Dendritic cell treated with granulocyte-macrophage colony-stimulating factor and Interleukin-4, amounts not matched to agents 40 ng/mL and 50 ng/mL, for 4 days (primary cell): ENCODE results near the gene NCOA3.

Experiments
- H3K27ac Mint-ChIP-seq: one replicate; pipeline ENCODE4 v1.8.0; 2022; ENCODE audit warnings: mild to moderate bottlenecking, mixed read lengths
- H3K27me3 Mint-ChIP-seq: one replicate; pipeline ENCODE4 v1.8.0; 2022; ENCODE audit warnings: mild to moderate bottlenecking, mixed read lengths
- H3K36me3 Mint-ChIP-seq: one replicate; pipeline ENCODE4 v1.8.0; 2022; ENCODE audit warnings: low read depth, mixed read lengths
- H3K4me1 Mint-ChIP-seq: one replicate; pipeline ENCODE4 v1.8.0; 2022; ENCODE audit warnings: low read depth, mixed read lengths
- H3K4me3 Mint-ChIP-seq: one replicate; pipeline ENCODE4 v1.8.0; 2022; ENCODE audit warnings: mild to moderate bottlenecking, moderate library complexity, mixed read lengths
- H3K9me3 Mint-ChIP-seq: one replicate; pipeline ENCODE4 v1.8.0; 2022; ENCODE audit warnings: mixed read lengths
- intact Hi-C: fragments of 100-400 bp; cut with micrococcal nuclease; formaldehyde crosslinking; loops from one replicate; pipeline ENCODE4 v1.15.0; 2022

Gene NCOA3

GRCh38 chr20:47527004-47527800, 25.5 kb downstream of the NCOA3 start:
- no peaks in the 10 kb centered on the region for H3K27me3 Mint-ChIP-seq
- peaks cover 41% of the 10 kb centered on the region for H3K4me1 Mint-ChIP-seq
- peaks cover 35% of the 10 kb centered on the region for H3K36me3 Mint-ChIP-seq
- intact Hi-C loops, result no loop called here
- H3K27ac Mint-ChIP-seq, result no peak overlapping the region
- no peaks in the 10 kb centered on the region for H3K9me3 Mint-ChIP-seq
- no peak overlapping the region for H3K4me3 Mint-ChIP-seq

- Mint-ChIP-seq H3K27me3 (no peaks in the 10 kb centered on the region), H3K36me3 (peaks cover 44% of the 10 kb centered on the region), H3K9me3 (no peaks in the 10 kb centered on the region), H3K4me3 (no peak overlapping the region), H3K27ac (no peak overlapping the region), H3K4me1 (peaks cover 23% of the 10 kb centered on the region)
- intact Hi-C loops, result no loop called here
Observed at GRCh38 chr20:47529840-47530239, 28.2 kb downstream of the NCOA3 start.

DNA sequence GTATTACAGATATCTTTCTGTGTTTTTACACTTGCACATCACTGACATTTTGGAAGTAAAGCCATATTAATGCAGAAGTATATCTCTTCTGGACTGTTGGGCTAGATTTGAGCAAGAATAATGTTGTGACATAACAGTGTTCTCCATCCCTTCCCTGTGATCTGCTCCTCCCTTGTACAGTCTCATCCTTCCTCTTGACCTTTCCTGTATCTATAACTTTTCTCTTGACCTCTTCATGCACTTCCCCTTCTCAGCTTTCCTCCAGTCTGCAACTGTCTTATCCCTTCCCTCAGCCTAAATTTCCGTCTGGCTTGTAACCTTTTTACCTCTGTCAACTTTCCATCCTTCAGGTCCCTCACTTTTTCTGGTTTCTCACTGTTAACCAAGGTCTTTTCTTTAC, 29.8 kb downstream of the NCOA3 start:
- no peak overlapping the region for H3K4me3 Mint-ChIP-seq
- H3K4me1 Mint-ChIP-seq, result peaks cover 23% of the 10 kb centered on the region
- intact Hi-C loops, result no loop called here
- H3K27ac Mint-ChIP-seq, result no peak overlapping the region
- no peaks in the 10 kb centered on the region for H3K27me3 Mint-ChIP-seq
- peaks cover 50% of the 10 kb centered on the region for H3K36me3 Mint-ChIP-seq
- H3K9me3 Mint-ChIP-seq, result no peaks in the 10 kb centered on the region

- Mint-ChIP-seq H3K4me3 (no peak overlapping the region), H3K36me3 (peaks cover 45% of the 10 kb centered on the region), H3K4me1 (peaks cover 23% of the 10 kb centered on the region), H3K9me3 (no peaks in the 10 kb centered on the region), H3K27me3 (no peaks in the 10 kb centered on the region), H3K27ac (no peak overlapping the region)
- intact Hi-C loops, result no loop called here
Observed at GRCh38 chr20:47532002-47532401, 30.3 kb downstream of the NCOA3 start.

GRCh38 chr20:47533518-47534062, 31.9 kb downstream of the NCOA3 start:
- peaks cover 18% of the 10 kb centered on the region for H3K4me1 Mint-ChIP-seq
- H3K9me3 Mint-ChIP-seq, result no peaks in the 10 kb centered on the region
- no peak overlapping the region for H3K4me3 Mint-ChIP-seq
- no peaks in the 10 kb centered on the region for H3K27me3 Mint-ChIP-seq
- H3K36me3 Mint-ChIP-seq, result peaks cover 41% of the 10 kb centered on the region
- intact Hi-C loops, result no loop called here
- H3K27ac Mint-ChIP-seq, result no peak overlapping the region

DNA sequence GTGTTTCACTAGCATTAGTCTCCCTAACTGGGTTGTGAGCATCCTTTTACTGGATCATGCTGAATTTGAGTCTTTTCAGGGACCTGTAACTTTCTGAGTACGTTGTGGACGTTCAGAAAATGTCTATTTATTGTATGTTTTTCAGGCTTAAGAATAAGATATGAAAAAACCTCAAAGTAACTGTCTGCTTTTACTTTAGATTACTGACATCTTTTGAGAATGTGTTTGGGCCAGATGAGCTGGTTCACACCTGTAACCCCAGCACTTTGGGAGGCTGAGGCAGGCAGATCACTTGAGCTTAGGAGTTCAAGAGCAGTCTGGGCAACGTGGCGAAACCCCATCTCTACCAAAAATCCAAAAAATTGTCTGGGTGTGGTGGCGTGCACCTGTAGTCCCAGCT, 32.7 kb downstream of the NCOA3 start:
- Mint-ChIP-seq H3K36me3 (peaks cover 41% of the 10 kb centered on the region), H3K4me1 (peaks cover 25% of the 10 kb centered on the region), H3K27ac (no peak overlapping the region), H3K4me3 (no peak overlapping the region), H3K27me3 (no peaks in the 10 kb centered on the region), H3K9me3 (no peaks in the 10 kb centered on the region)
- intact Hi-C loops, result no loop called here

- Mint-ChIP-seq H3K4me1 (peaks cover 27% of the 10 kb centered on the region), H3K4me3 (no peak overlapping the region), H3K9me3 (no peaks in the 10 kb centered on the region), H3K36me3 (peaks cover 41% of the 10 kb centered on the region), H3K27me3 (no peaks in the 10 kb centered on the region), H3K27ac (no peak overlapping the region)
- intact Hi-C loops, result no loop called here
Observed at GRCh38 chr20:47535088-47535487, 33.4 kb downstream of the NCOA3 start.

- H3K36me3 Mint-ChIP-seq, result peaks cover 40% of the 10 kb centered on the region
- H3K9me3 Mint-ChIP-seq, result no peaks in the 10 kb centered on the region
- intact Hi-C loops, result no loop called here
- H3K27ac Mint-ChIP-seq, result no peak overlapping the region
- H3K27me3 Mint-ChIP-seq, result no peaks in the 10 kb centered on the region
- H3K4me3 Mint-ChIP-seq, result no peak overlapping the region
- H3K4me1 Mint-ChIP-seq, result peaks cover 31% of the 10 kb centered on the region
Observed at GRCh38 chr20:47535994-47536393, 34.3 kb downstream of the NCOA3 start.

DNA sequence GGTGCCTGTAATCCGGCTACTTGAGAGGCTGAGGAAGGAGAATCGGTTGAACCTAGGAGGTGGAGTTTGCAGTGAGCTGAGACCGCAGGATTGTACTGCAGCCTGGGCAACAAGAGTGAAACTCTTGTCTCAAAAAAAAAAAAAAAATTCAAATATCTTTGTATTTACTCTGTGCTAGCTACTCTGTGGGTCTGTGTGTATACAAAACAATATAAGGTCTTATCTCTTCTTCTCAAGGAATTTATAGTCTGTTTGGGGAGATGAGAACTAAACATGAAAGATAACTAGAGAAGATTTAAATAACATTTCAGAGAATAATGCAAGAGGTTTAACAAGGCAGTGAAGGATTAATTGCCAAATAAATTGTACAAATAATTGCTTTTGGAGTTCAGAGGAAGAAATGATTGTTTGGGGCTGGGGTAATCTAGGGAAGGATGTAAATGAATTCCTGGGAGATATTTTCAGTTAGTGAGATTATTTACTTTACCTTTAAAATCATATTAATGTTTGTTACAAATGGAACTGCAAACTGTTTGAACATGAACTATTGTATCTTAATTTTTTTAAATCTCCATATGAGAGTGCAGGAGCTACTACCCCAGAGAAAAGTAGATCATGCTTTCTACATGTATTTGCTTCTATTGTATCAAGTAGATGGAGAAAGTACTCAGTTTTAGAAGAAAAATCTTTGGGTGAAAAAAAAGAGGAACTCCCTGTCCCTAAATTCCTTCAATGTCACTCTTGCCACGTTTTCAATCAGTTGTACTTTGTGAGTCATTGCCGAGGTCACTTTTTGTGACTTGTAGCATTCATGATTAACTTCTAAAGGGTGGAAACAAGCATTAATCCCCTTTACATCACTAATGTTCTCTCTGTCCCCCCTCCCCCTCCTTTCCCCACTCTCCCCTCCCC, 39.0 kb downstream of the NCOA3 start:
- Mint-ChIP-seq H3K9me3 (no peaks in the 10 kb centered on the region), H3K4me3 (no peak overlapping the region), H3K4me1 (peaks cover 42% of the 10 kb centered on the region), H3K36me3 (peaks cover 21% of the 10 kb centered on the region), H3K27ac (peak overlapping the region; percentile 23), H3K27me3 (no peaks in the 10 kb centered on the region)
- intact Hi-C loops, result no loop called here

DNA sequence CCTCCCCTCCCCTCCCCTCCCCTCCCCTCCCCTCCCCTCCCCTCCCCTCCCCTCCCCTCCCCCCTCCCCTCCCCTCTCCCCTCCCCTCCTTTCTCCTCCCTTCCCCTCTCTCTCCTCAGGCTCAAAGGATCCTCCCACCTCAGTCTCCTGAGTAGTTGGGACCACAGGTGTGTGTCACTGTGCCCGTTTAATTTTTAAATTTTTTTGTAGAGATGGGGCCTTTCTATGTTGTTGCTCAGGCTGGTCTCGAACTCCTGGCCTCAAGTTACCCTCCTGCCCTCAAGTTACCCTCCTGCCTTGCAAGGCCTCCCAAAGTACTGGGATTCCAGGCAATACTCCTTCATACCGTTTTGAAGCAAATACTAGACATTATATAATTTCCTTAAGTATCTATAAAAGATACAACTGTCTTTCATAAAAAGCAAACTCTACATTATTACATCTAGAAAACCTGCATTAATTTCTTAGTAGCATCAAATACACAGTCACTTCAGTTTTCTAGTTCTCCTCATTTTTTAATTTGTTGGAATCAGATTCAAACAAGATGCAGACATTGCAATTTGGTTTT, 39.8 kb downstream of the NCOA3 start:
- peaks cover 21% of the 10 kb centered on the region for H3K36me3 Mint-ChIP-seq
- H3K9me3 Mint-ChIP-seq, result no peaks in the 10 kb centered on the region
- H3K27me3 Mint-ChIP-seq, result no peaks in the 10 kb centered on the region
- intact Hi-C loops, result no loop called here
- H3K4me3 Mint-ChIP-seq, result no peak overlapping the region
- no peak overlapping the region for H3K27ac Mint-ChIP-seq
- H3K4me1 Mint-ChIP-seq, result peaks cover 42% of the 10 kb centered on the region

DNA sequence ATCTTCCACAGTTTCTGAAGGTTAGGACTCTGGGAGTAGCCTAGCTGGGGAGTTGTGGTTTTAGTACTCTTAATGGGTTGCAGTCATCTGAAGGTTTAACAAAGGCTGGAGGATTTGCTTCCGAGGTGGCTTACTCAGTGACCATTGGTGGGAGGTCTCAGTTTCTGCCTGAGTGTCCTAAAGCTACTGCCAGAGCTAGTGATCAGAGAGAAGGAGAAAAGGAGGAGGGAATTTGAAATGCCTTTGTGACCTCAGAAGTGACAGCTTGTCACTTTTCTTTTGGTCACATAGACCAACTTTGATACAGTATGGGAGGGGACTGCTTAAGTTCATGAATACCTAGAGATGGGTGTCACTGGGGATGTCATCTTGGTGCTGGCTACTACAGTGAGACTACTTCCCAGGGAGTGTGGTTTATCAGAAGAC, 41.3 kb downstream of the NCOA3 start:
- Mint-ChIP-seq H3K9me3 (no peaks in the 10 kb centered on the region), H3K4me1 (peaks cover 47% of the 10 kb centered on the region), H3K4me3 (no peak overlapping the region), H3K27me3 (no peaks in the 10 kb centered on the region), H3K36me3 (peaks cover 34% of the 10 kb centered on the region), H3K27ac (no peak overlapping the region)
- intact Hi-C loops, result no loop called here

DNA sequence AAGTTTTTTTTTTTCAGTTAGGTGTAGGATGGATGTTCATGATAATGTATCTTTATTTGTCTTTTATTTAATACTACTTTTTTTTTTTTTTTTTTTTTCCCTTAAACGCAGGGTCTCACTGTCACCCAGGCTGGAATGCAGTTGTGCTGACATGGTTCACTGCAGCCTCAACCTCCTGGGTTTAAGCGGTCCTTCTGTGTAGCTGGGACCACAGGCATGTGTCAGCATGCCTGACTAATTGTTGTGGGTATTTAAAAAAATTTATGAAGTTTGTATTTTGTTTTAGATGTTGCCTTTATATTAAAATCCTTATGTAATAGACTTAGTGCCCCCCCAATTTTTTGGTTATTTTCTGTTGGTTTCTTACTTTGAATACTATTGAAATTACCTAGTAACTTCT, 42.6 kb downstream of the NCOA3 start:
- Mint-ChIP-seq H3K4me1 (peaks cover 42% of the 10 kb centered on the region), H3K9me3 (no peaks in the 10 kb centered on the region), H3K27ac (no peak overlapping the region)

GRCh38 chr20:47544852-47545251, 43.2 kb downstream of the NCOA3 start:
- no peak overlapping the region for H3K4me3 Mint-ChIP-seq
- intact Hi-C loops, result no loop called here
- H3K27me3 Mint-ChIP-seq, result no peaks in the 10 kb centered on the region
- peaks cover 41% of the 10 kb centered on the region for H3K36me3 Mint-ChIP-seq
- no peaks in the 10 kb centered on the region for H3K9me3 Mint-ChIP-seq
- H3K27ac Mint-ChIP-seq, result no peak overlapping the region
- peaks cover 38% of the 10 kb centered on the region for H3K4me1 Mint-ChIP-seq

More for the DNA sequence above, 42.6 kb downstream of the NCOA3 start:
- no peaks in the 10 kb centered on the region for H3K27me3 Mint-ChIP-seq
- intact Hi-C loops, result no loop called here
- H3K36me3 Mint-ChIP-seq, result peaks cover 35% of the 10 kb centered on the region
- H3K4me3 Mint-ChIP-seq, result no peak overlapping the region

DNA sequence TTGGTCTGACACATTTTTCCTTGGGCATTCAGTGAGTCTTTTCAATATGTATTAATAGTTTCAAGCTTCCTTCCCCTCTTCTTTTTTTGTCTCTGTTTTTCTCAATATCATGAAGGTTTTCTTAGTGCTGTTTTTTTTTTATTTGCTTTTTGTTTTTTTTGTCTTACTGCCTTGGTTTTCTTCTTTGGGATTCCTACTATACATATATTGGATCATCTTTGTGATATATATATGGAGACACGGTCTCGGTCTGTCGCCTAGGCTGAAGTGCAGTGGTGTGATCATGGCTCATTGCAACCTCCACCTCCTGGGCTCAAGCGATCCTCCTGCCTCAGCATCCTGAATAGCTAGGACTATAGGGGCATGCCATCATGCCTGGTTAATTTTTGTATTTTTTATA, 43.8 kb downstream of the NCOA3 start:
- Mint-ChIP-seq H3K27ac (peak overlapping the region; percentile 20), H3K9me3 (no peaks in the 10 kb centered on the region), H3K4me1 (peaks cover 34% of the 10 kb centered on the region), H3K36me3 (peaks cover 47% of the 10 kb centered on the region), H3K4me3 (no peak overlapping the region), H3K27me3 (no peaks in the 10 kb centered on the region)
- intact Hi-C loops, result no loop called here
